DMS114 treated with DMSO at 0.1 percent for 48 hours (cell line): ENCODE measurements around the gene ANKS1B.
"Not testable (repeated sequence)": the region's sequence is repeated elsewhere in the genome, so short reads cannot be mapped to it uniquely, and the experiment has no call there.

Source experiments
- DNase-seq: peaks from one replicate; lab custom pipeline; 2025; ENCODE audit not compliant: unreplicated experiment; lab: John Stamatoyannopoulos, UW

Gene ANKS1B

GRCh38 chr12:99609455-99610181 lies 375.1 kb downstream of the ANKS1B start:
- no peak for DNase-seq

DNA sequence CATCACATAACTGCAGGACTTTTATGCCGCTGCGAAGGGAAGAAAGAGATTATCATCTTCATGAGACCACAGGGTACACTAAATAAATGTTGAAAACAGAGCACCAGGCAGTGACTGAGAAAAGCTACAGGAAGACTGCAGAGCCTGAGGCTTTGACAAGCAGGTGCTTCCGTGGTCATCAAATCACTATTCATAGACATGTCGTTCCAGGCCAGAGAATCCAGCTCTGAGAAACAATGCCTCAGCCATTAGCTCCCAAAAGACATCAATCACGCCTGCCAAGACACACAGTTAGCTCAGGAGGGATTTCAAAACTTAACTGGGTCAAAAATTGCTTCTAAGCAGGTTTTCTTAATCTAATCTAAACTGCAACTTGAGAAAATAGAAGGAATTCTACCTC lies 384.3 kb downstream of the ANKS1B start:
- no peak for DNase-seq

DNA sequence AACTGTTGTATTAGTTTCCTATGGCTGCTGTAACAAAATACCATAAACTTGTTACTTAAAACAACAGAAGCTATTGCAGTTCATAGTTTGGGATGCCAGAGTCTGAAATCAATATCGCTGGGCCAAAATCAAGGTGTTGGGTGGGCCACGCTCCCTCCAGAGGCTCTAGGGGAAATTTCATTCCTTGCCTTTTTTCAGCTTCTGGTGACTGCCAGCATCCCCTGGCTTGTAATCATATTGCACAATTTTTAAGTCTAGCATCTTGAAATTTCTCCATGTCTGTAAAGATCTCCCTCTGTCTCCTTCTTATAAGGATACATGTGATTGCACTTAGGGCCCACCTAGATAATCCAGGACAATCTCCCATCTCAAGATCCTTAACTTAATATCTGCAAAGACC lies 386.0 kb downstream of the ANKS1B start:
- DNase-seq: no peak

DNA sequence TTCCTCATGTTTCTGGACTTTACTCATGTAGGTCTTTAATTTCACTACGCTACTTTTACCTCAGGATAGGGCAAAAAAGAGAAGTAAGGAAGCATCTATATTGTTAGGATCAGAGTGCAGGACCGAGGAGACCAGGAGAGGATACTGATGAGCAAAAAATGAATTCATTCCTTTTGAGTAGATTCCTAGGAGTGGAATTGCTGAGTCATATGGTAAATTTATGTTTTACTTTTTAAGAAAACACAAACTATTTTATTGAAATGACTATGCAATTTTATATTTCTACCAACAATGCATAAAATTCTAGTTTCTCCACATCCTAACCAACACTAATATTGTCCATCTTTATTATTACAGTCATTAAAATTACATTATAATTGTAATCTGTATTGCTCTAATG lies 388.0 kb downstream of the ANKS1B start:
- no peak for DNase-seq

DNA sequence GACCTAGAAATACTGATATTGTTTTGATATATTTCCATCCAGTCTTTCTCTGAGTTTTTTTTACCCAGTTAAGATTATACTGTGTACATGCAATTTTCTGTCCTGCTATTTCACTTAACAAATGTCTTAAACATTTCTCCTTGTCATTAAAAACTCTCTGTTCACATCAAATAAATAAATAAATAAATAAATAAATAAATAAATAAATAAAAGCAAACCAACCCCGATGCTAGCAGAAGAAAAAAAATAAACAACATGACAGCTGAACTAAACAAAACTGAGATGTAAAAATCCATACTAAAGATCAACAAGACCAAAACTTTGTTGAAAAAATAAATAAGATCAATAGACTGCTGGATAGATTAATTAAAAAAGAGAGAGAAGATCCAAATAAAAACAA lies 407.6 kb downstream of the ANKS1B start:
- not testable (repeated sequence) for DNase-seq

DNA sequence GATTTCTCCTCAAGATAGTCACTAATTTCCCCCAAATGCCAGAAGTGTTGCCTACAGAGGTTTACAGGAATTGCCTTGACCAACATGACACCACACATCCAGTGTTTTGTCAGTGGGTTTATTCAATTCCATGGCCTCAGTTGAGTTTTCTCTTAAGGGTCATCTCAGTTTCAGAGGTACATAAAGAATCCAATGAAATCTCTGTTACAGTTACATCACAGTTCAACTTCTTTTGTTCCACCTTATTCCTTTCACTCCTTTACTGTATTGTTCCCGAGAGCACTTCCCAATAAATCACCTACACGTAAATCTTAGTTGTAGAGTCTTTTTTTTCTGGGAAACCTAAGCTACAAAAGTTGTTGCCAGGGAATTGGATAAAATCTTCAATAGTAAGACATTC lies 410.8 kb downstream of the ANKS1B start:
- no peak for DNase-seq

DNA sequence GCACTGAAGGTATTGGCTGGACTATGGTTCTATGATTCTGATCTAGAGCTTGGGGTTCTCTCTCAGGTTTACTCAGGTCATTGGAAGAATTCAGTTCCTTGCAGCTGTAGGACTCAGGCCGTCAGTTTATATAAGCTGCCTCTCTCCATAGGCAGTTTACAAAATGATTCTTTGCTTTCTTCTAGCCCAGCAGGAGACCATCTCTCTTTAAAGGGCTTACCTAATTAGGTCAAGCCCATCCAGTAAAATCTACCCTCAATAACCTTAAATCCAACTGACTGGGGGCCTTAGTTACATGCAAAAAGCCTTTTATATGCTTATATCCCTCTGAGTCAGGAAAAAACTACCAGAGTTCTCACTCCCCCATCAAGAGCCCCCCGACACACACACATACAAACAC lies 417.7 kb downstream of the ANKS1B start:
- DNase-seq: no peak

DNA sequence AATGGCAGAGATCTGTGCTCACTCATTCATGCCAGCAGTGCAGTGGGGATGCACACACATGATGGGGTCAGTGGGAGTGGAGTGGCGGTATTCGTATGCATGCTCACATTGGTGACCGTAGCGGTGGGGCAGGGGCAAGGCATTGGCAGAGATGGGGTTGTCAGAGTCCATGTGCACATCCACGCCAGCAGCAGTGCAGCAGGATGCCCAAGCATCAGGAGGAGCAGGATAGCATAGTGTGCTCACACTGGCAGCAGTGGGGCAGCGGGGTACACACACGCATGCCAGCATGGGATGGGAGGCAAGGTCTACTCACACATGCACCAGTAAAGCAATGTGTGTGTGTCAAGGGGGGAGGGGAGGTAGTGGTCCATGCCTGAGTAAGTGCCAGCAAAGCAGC lies 426.6 kb downstream of the ANKS1B start:
- no peak for DNase-seq

- DNase-seq: no peak
Measured at GRCh38 chr12:99553461-99553860, 431.3 kb downstream of the ANKS1B start.

GRCh38 chr12:99552022-99552421 lies 432.7 kb downstream of the ANKS1B start:
- no peak for DNase-seq

- DNase-seq: no peak
Measured at GRCh38 chr12:99549651-99550050, 435.1 kb downstream of the ANKS1B start.

- no peak for DNase-seq
Measured at GRCh38 chr12:99549196-99549595, 435.5 kb downstream of the ANKS1B start.

GRCh38 chr12:99544457-99544856 lies 440.3 kb downstream of the ANKS1B start:
- no peak for DNase-seq

- DNase-seq: no peak
Measured at GRCh38 chr12:99529966-99530365, 454.8 kb downstream of the ANKS1B start.

GRCh38 chr12:99528478-99528877 lies 456.3 kb downstream of the ANKS1B start:
- no peak for DNase-seq

- no peak for DNase-seq
Measured at GRCh38 chr12:99523853-99524252, 460.9 kb downstream of the ANKS1B start.

- no peak for DNase-seq
Measured at GRCh38 chr12:99522456-99522855, 462.3 kb downstream of the ANKS1B start.

- no peak for DNase-seq
Measured at GRCh38 chr12:99521664-99522063, 463.1 kb downstream of the ANKS1B start.

GRCh38 chr12:99513066-99513465 lies 471.7 kb downstream of the ANKS1B start:
- DNase-seq: no peak

GRCh38 chr12:99505805-99506204 lies 478.9 kb downstream of the ANKS1B start:
- DNase-seq: no peak

DNA sequence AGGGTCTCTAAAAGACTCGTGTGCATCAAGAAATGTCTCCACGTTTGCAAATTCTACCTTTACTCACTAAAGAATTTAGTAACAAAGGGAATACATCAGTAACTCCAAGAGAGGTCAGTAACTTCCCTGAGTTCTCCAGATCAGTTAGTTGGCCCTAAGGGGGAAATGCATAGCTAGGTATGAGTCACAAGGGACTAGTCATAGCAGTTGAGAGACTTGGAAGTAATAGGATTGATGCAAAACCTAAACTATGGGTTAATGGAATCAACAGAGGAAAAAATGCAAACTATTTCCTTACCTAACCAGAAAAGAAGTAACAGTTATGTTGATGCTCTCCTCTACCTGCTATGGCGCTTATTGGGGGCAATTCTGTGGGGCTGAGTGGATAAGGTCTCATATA lies 486.0 kb downstream of the ANKS1B start:
- DNase-seq: no peak

GRCh38 chr12:99495799-99496198 lies 488.9 kb downstream of the ANKS1B start:
- no peak for DNase-seq

DNA sequence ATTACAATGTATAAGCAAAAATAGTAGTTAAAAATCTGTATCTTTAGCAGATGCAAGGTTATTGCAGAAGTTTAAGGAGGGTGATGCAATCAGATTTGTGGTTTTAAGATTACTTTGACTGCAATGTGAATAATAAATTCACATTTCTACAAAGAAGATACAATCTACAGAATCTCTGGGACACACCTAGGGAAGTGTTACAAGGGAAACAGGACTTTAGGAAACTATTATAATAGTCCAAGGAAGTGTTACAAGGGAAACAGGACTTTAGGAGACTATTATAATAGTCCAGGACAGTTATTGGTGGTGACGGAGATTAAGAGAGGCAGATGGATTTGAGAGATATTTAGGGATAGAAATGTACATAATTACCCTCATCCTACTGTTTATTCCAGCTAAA lies 491.5 kb downstream of the ANKS1B start:
- DNase-seq: no peak
